Retina (tissue), 1 donor: ENCODE results near the gene C1orf56.
"Not testable (repeated sequence)": the region's sequence is repeated elsewhere in the genome, so short reads cannot be mapped to it uniquely, and the experiment has no call there.

Source experiments
- DNase-seq: peaks from one replicate; pipeline ENCODE4 v3.0.0-alpha.2; 2016

C1orf56 gene

GRCh38 chr1:151065089-151065645 lies 17.6 kb downstream of the C1orf56 start:
- no peak for DNase-seq

- DNase-seq: no peak
These were observed 19.6 kb downstream of the C1orf56 start for GRCh38 chr1:151067185-151067584.

- no peak for DNase-seq
These were observed 21.5 kb downstream of the C1orf56 start for GRCh38 chr1:151069103-151069486.

- DNase-seq: peak; percentile 95
These were observed 23.1 kb downstream of the C1orf56 start, which contains the start of gene GABPB2 for GRCh38 chr1:151070474-151071276. TSS of gene GABPB2 (plus strand) at chr1:151070761. CDS start at chr1:151088190, 17,429 bp downstream.

- DNase-seq: no peak
These were observed 24.7 kb downstream of the C1orf56 start for GRCh38 chr1:151072224-151072623.

GRCh38 chr1:151085953-151086559 lies 38.5 kb downstream of the C1orf56 start:
- no peak for DNase-seq

- not testable (repeated sequence) for DNase-seq
These were observed 49.9 kb downstream of the C1orf56 start for GRCh38 chr1:151097426-151097825.

- DNase-seq: no peak
These were observed 50.6 kb downstream of the C1orf56 start for GRCh38 chr1:151098126-151098525.
